ENCODE measurements around the gene SMC1B. TPM values are rescaled to one million over a fixed set of nuclear protein-coding genes. Genes with fewer than 3 reads are reported as not detected.

The SMC1B gene
- total and polyA plus RNA-seq, 2 experiments from 2014 or later = 0.10 TPM; not detected in 1

GRCh38 chr22:45445031-45445710, 31.8 kb upstream of the SMC1B start (continued):
- TF ChIP-seq REST (IDR thresholded peaks at IDR 0.05; ENCODE audit: unreplicated experiment) (no peak), ETS1 (IDR thresholded peaks at IDR 0.05) (no peak)

GRCh38 chr22:45444168-45444567, 30.8 kb upstream of the SMC1B start:
- H3F3A ChIP-seq (replicated peaks; ENCODE audit: low read depth) = no peaks in the 10 kb centered on the region
- Mint-ChIP-seq H3K27me3 (ENCODE audit: insufficient read depth, low read depth, poor library complexity) (peaks cover 5% of the 10 kb centered on the region), H3K9me3 (no peaks in the 10 kb centered on the region), H3K27ac (no peak overlapping the region), H3K36me3 (ENCODE audit: low read depth) (no peaks in the 10 kb centered on the region), H3K4me3 (no peak overlapping the region), H3K4me1 (peaks cover 11% of the 10 kb centered on the region; the same call in 2 of the 3 replicates)
- no peak overlapping the region for H2AFZ ChIP-seq
- no peaks in the 10 kb centered on the region for H3K36me3 ChIP-seq (ENCODE audit: insufficient read depth)
- TF ChIP-seq STAT1 (IDR thresholded peaks at IDR 0.05; ENCODE audit: unreplicated experiment) (no peak), ZNF331 (CRISPR knock-in tag; IDR thresholded peaks at IDR 0.05; ENCODE audit: low read depth) (no peak), EZH2phosphoT487 (IDR thresholded peaks at IDR 0.05; ENCODE audit: unreplicated experiment) (no peak), CREB1 (CRISPR knock-in tag; IDR thresholded peaks at IDR 0.05; ENCODE audit: low read depth) (no peak), ZNF114 (CRISPR knock-in tag; IDR thresholded peaks at IDR 0.05) (no peak), EZH2 (IDR thresholded peaks at IDR 0.05; ENCODE audit: low read depth, unreplicated experiment) (no peak), POLR2AphosphoS5 (IDR thresholded peaks at IDR 0.05; ENCODE audit: low read depth) (no peak), REST (IDR thresholded peaks at IDR 0.05; ENCODE audit: unreplicated experiment) (no peak), ETS1 (IDR thresholded peaks at IDR 0.05) (no peak)
- H4K20me1 ChIP-seq (replicated peaks; ENCODE audit: insufficient read depth) = no peaks in the 10 kb centered on the region
- no peak overlapping the region for H3K4me2 ChIP-seq
- H3K4me1 ChIP-seq (ENCODE audit: insufficient read depth) = peaks cover 4% of the 10 kb centered on the region; the same call in 1 of the 2 replicates
- H3K27me3 ChIP-seq (ENCODE audit: insufficient read depth) = no peaks in the 10 kb centered on the region
- H3K9me2 ChIP-seq (ENCODE audit: insufficient read depth) = no peaks in the 10 kb centered on the region
- no peak overlapping the region for H3K27ac ChIP-seq (ENCODE audit: low read depth)
- DNase-seq (ENCODE audit: low spot score) (no peak), ATAC-seq (no peak)
- no peaks in the 10 kb centered on the region for H3K79me2 ChIP-seq (replicated peaks; ENCODE audit: insufficient read depth)
- H3K4me3 ChIP-seq = no peak overlapping the region
